Measurements from ENCODE around the gene STARD3NL. TPM values are rescaled to one million over a fixed set of nuclear protein-coding genes. Genes with fewer than 3 reads are reported as not detected.

Gene STARD3NL
- total and polyA plus RNA-seq, 10 of the 15 experiments (the other 5 are each of a cell fraction or from before 2014, with no cell fraction given): 66.1 to 133 (median 85.7) TPM

GRCh38 chr7:38177621-38178003 is 433 bp upstream of the STARD3NL start (continued):
- TF ChIP-seq ZBTB33 (IDR thresholded peaks at IDR 0.05) (no peak), TCF12 (IDR thresholded peaks at IDR 0.05; ENCODE audit: low read depth, low read length) (0 out of 2 replicates have a peak, but pooled peaks have one; percentile 20), MEF2A (IDR thresholded peaks at IDR 0.05; ENCODE audit: insufficient read depth, low read depth, low read length) (no peak), ZBTB11 (CRISPR knock-in tag; IDR thresholded peaks at IDR 0.05) (no peak), ZBED1 (IDR thresholded peaks at IDR 0.05; ENCODE audit: borderline replicate concordance) (no peak), RAD21 (IDR thresholded peaks at IDR 0.05; ENCODE audit: insufficient read depth, low read depth, low read length) (no peak), IRF5 (IDR thresholded peaks at IDR 0.05; ENCODE audit: borderline replicate concordance) (no peak), ZNF622 (IDR thresholded peaks at IDR 0.05) (no peak), CBX5 (IDR thresholded peaks at IDR 0.05; ENCODE audit: low read depth) (0 out of 2 replicates have a peak, but pooled peaks have one; percentile 22), NR2C2 (IDR thresholded peaks at IDR 0.05; ENCODE audit: borderline replicate concordance, control insufficient read depth, insufficient read length, low read depth) (no peak), ZZZ3 (IDR thresholded peaks at IDR 0.05; ENCODE audit: control insufficient read depth, insufficient read length, low read depth) (no peak), ETV6 (conservative IDR thresholded peaks at IDR 0.05 in 1 of 2, IDR thresholded peaks at IDR 0.05 in 1 of 2; ENCODE audit: borderline replicate concordance in 1 of 2, low read depth in 1 of 2) (no peak), RB1 (IDR thresholded peaks at IDR 0.05; ENCODE audit: borderline replicate concordance) (no peak), SP1 (IDR thresholded peaks at IDR 0.05; ENCODE audit: low read depth, low read length) (no peak), PAX8 (IDR thresholded peaks at IDR 0.05) (no peak), ATF7 (IDR thresholded peaks at IDR 0.05; ENCODE audit: low read depth) (no peak), POLR2AphosphoS5 (IDR thresholded peaks at IDR 0.05; ENCODE audit: low read length) (peak; percentile 74), SIN3A (IDR thresholded peaks at IDR 0.05; ENCODE audit: low read depth, low read length) (no peak), POLR2AphosphoS2 (IDR thresholded peaks at IDR 0.05; ENCODE audit: low read depth, low read length) (no peak), RCOR1 (conservative IDR thresholded peaks at IDR 0.05; ENCODE audit: low read depth, low read length) (no peak), ZNF592 (IDR thresholded peaks at IDR 0.05) (no peak), POLR2A (IDR thresholded peaks at IDR 0.05; ENCODE audit: low read depth, low read length) (no peak)
